Right ventricle myocardium inferior (tissue), 1 donor: ENCODE data around the gene CTNNBL1. TPM values are rescaled to one million over a fixed set of nuclear protein-coding genes. Genes with fewer than 3 reads are reported as not detected.
A peak's percentile ranks its signal among the peaks of the same experiment; 100 is the strongest.
"Not testable (repeated sequence)": the region's sequence is repeated elsewhere in the genome, so short reads cannot be mapped to it uniquely, and the experiment has no call there.

Experiments
- ATAC-seq: fragments of 200-7000 bp; cut with Tn5 transposase; one replicate; pipeline ENCODE4 v1.9.1; 2020; ENCODE audit warnings: mild to moderate bottlenecking, moderate library complexity
- DNase-seq: peaks from one replicate; pipeline ENCODE4 v3.0.0; 2021; ENCODE audit errors: missing footprints
- intact Hi-C: fragments of 100-400 bp; cut with DNase I; formaldehyde crosslinking; loops from one replicate; pipeline ENCODE4 v1.11.0; 2022
- total RNA-seq: library from RNA; stranded (reverse); fragmentation: NEBNext Ultra II Directional; extraction: Animal tissue kit (Norgen Biotek cat#: 25700); gene quantifications from one replicate; pipeline ENCODE4 v1.2.1, GENCODE V29; 2021
- donor health status: DM: no; HTN: yes; CAD: no; lungs with severe emphysema.

The CTNNBL1 gene
- total RNA-seq, 1 donor from 2014 or later = 62.1 TPM

DNA sequence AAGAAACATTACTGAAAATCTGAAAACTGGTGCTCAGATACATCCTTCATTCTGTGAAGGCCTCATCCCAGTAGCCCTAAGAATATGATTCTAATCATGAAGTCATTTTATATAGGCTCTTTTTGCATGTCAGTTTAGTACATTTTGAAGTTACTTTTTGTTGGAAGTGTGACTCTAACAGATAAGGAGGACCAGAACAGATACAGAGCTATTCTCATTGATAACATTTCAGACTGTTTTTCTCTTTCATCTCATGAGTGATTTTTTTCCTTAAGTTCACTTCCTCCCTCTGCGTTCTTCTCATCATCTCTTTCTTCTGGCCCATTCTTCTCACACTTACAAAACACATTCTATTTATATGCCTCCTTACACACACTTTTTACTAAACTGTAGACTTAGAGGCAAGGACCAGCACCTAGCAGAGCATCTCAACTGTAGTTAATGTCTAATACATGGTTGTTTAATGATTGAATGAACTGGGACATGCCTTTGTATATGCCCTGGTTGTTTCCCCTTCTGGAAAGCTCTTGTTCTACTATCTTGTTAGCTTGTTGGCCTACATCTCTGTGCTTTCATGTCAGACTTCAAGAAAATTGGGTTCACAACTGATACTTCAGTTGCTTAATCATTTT is 8.7 kb downstream of the CTNNBL1 start:
- ATAC-seq = no peak
- DNase-seq = no peak
- intact Hi-C loops = no loop called here

GRCh38 chr20:37703035-37703845 is 9.4 kb downstream of the CTNNBL1 start:
- ATAC-seq = no peak
- intact Hi-C loops = no loop called here
- DNase-seq = no peak

- DNase-seq = no peak
- intact Hi-C loops = no loop called here
- ATAC-seq = no peak
Measured at GRCh38 chr20:37704955-37705354, 11.1 kb downstream of the CTNNBL1 start.

GRCh38 chr20:37706298-37706697 is 12.5 kb downstream of the CTNNBL1 start:
- no peak for ATAC-seq

DNA sequence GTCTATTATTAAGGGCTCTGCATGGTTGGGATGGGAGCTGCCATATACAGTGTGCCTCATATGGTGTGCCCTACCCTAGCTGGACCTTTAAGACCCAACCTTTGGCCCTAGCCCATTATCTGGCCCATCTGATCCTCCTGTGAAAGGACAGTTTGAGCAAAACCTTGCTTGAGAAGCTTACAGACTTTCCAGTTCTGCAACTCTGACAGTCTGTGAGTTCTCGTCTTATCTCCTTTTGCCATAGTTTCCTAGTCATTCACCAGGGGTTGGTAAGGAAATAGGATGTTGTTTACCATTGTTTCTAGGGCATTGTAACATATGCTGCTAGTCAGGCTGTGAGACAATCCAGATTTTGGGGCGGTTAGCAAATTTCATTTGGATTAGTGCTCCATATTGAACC is 17.2 kb downstream of the CTNNBL1 start:
- DNase-seq (no peak), ATAC-seq (no peak)
- intact Hi-C loops = no loop called here

More at GRCh38 chr20:37706298-37706697, 12.5 kb downstream of the CTNNBL1 start:
- DNase-seq = no peak
- intact Hi-C loops = no loop called here

GRCh38 chr20:37711994-37712964 is 18.4 kb downstream of the CTNNBL1 start:
- ATAC-seq (peak; percentile 87), DNase-seq (peak; percentile 69)
- intact Hi-C loops = loop anchor here (2.0 kb wide), 1 partner anchor 15 kb away; no protein-coding TSS in a partner anchor

- ATAC-seq (no peak), DNase-seq (no peak)
- intact Hi-C loops = loop anchor here (2.0 kb wide), 1 partner anchor 13 kb away; no protein-coding TSS in a partner anchor
Measured at GRCh38 chr20:37713396-37713795, 19.6 kb downstream of the CTNNBL1 start.

GRCh38 chr20:37714978-37715672 is 21.3 kb downstream of the CTNNBL1 start:
- intact Hi-C loops = no loop called here
- DNase-seq = no peak
- no peak for ATAC-seq

- DNase-seq = no peak
- no peak for ATAC-seq
- intact Hi-C loops = no loop called here
Measured at GRCh38 chr20:37721751-37722150, 27.9 kb downstream of the CTNNBL1 start.

- intact Hi-C loops, DNase-seq, ATAC-seq: not testable (repeated sequence)
Measured at GRCh38 chr20:37722312-37722711, 28.5 kb downstream of the CTNNBL1 start.

- intact Hi-C loops = no loop called here
- DNase-seq = no peak
- ATAC-seq = no peak
Measured at GRCh38 chr20:37723668-37724067, 29.8 kb downstream of the CTNNBL1 start.

DNA sequence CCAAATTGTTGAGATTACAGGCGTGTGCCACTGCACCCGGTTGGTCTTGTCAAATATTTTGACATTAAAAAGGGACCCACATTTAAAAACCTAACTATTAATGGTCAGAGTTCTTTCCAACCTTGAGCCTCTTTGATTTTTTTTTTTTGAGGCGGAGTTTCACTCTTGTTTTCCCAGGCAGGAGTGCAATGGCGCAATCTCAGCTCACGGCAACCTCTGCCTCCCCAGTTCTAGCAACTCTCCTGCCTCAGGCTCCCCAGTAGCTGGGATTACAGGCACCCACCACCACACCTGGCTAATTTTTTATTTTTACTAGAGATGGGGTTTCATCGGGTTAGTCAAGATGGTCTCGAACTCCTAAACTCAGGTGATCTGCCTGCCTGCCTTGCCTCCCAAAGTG is 31.3 kb downstream of the CTNNBL1 start:
- DNase-seq (no peak), ATAC-seq (no peak)
- intact Hi-C loops = no loop called here

GRCh38 chr20:37725855-37726254 is 32.0 kb downstream of the CTNNBL1 start:
- no peak for DNase-seq
- intact Hi-C loops = loop anchor here (2.0 kb wide), 1 partner anchor 13 kb away; no protein-coding TSS in a partner anchor
- no peak for ATAC-seq

GRCh38 chr20:37726321-37726720 is 32.5 kb downstream of the CTNNBL1 start:
- intact Hi-C loops = loop anchor here (2.0 kb wide), 1 partner anchor 14 kb away; no protein-coding TSS in a partner anchor
- ATAC-seq (no peak), DNase-seq (no peak)

DNA sequence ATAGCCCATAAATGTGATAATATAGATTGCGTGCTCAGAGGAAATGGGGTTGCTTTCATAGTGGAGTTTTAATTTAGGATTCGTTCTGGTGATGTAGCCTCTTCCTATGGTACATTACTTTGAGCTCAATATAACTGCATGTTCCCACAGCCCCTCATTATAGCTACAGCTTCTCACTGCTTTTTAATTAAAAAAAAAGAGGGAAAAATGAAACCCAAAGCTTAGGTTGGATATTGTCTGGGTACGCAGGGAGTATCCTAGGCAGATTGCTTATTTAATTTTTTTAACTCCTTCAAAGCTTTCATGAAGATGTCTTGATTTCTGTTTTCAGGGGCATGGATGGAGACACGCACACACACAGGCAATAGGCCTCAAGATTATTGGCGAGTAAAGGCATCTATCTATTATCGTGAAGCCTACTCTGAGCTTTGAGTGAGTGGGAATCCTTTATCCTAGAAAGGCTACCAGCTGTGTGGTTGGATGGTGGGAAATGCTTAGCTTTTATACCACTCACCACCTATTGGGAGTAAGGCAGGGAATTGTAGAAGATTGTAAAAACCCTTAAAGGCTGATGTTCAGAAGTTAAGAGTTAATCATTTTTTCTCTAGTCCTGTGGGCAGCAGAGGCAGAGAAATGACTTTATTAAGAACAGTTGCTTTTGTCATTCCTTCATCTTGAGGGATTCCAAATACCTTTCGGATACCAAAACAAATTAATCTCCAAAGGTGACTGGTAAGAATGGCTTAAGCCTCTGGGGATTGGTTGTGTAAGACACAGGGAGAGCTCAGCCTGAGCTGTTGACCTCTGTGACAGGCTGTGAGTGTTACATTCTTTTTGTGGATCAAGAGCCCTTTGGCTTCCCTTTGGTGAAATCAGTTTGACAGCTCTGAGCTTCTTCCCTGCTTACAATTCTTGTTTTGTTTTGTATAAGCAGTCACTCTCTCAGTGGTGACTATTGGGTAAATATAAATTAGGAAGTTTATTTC is 33.4 kb downstream of the CTNNBL1 start:
- ATAC-seq = peak; percentile 92
- intact Hi-C loops = loop anchor here (2.0 kb wide), 1 partner anchor 14 kb away; no protein-coding TSS in a partner anchor
- no peak for DNase-seq

GRCh38 chr20:37727957-37728634 is 34.3 kb downstream of the CTNNBL1 start:
- DNase-seq (no peak), ATAC-seq (peak; percentile 38)
- intact Hi-C loops = loop anchor here (2.0 kb wide), 1 partner anchor 15 kb away; no protein-coding TSS in a partner anchor

GRCh38 chr20:37728635-37728983 is 34.8 kb downstream of the CTNNBL1 start:
- no peak for ATAC-seq
- intact Hi-C loops = no loop called here
- DNase-seq = no peak
